ENCODE measurements around the gene GARNL3. TPM values are rescaled to one million over a fixed set of nuclear protein-coding genes. Genes with fewer than 3 reads are reported as not detected.
A peak's percentile ranks its signal among the peaks of the same experiment; 100 is the strongest.

GARNL3 gene
- total RNA-seq, 4 donors from 2014 or later: 28.4 to 59.7 (median 39.1) TPM

- Histone ChIP-seq H3K27me3 (no peaks in the 10 kb centered on the region), H3K4me1 (peaks cover 0 to 25% (median 13%) of the 10 kb centered on the region in 4 donors), H3K27ac (no peak overlapping the region), H3K36me3 (peaks cover 0 to 15% (median 0%) of the 10 kb centered on the region in 3 donors), H3K9me3 (no peaks in the 10 kb centered on the region), H3K4me3 (no peak overlapping the region)
- DNase-seq (ENCODE audit: low spot score in 2 of 2): no peak
- 44 to 52% methylated on average over 2 of the region's 2 CpGs for WGBS, 2 donors
- TF ChIP-seq CTCF (IDR thresholded peaks at IDR 0.05): no peak
Measured at GRCh38 chr9:127393645-127394044, 129.1 kb downstream of the GARNL3 start.

GRCh38 chr9:127395497-127396252 lies 131.1 kb downstream of the GARNL3 start:
- no peak for DNase-seq (ENCODE audit: low spot score in 2 of 2)
- H3K27me3 ChIP-seq: no peaks in the 10 kb centered on the region
- WGBS, 2 donors: 75 to 85% methylated on average over 7 of the region's 7 CpGs
- H3K4me3 ChIP-seq: peak overlapping the region in 2 of 4 donors; percentile 41 to 55
- H3K4me1 ChIP-seq: peaks cover 0 to 25% (median 13%) of the 10 kb centered on the region in 4 donors
- peak overlapping the region in 1 of 4 donors; percentile 53 for H3K27ac ChIP-seq
- H3K9me3 ChIP-seq: no peaks in the 10 kb centered on the region
- peaks cover 0 to 22% (median 0%) of the 10 kb centered on the region in 3 donors for H3K36me3 ChIP-seq
- TF ChIP-seq POLR2A (IDR thresholded peaks at IDR 0.05): no peak
- TF ChIP-seq CTCF (IDR thresholded peaks at IDR 0.05): no peak
- TF ChIP-seq EP300 (IDR thresholded peaks at IDR 0.05): no peak

GRCh38 chr9:127396253-127396807 lies 131.8 kb downstream of the GARNL3 start:
- Histone ChIP-seq H3K36me3 (peaks cover 0 to 24% (median 0%) of the 10 kb centered on the region in 3 donors), H3K4me1 (peaks cover 0 to 25% (median 13%) of the 10 kb centered on the region in 4 donors), H3K4me3 (peak overlapping the region; percentile 40 to 90 (median 48)), H3K27ac (peak overlapping the region in 3 of 4 donors; percentile 53 to 77 (median 66)), H3K27me3 (no peaks in the 10 kb centered on the region), H3K9me3 (no peaks in the 10 kb centered on the region)
- no peak for DNase-seq (ENCODE audit: low spot score in 2 of 2)
- 8 to 11% methylated on average over 8 to 24 of the region's 27 CpGs for WGBS, 2 donors
- TF ChIP-seq EP300 (IDR thresholded peaks at IDR 0.05) (no peak), CTCF (IDR thresholded peaks at IDR 0.05) (no peak), POLR2A (IDR thresholded peaks at IDR 0.05) (no peak)

GRCh38 chr9:127396808-127397645 lies 132.5 kb downstream of the GARNL3 start, which contains the start of gene SLC2A8:
Gene SLC2A8, plus strand, starts transcription at chr9:127397169. Its CDS starts 62 bp downstream, at chr9:127397231.
- WGBS, 2 donors: 0 to 1% methylated on average over 8 to 56 of the region's 87 CpGs
- peak; percentile 96 to 97 for DNase-seq (ENCODE audit: low spot score in 2 of 2)
- peak within 1 kb of the TSS; percentile 61 to 98 (median 85) for H3K4me3 ChIP-seq
- H3K36me3 ChIP-seq: peaks cover 0 to 26% (median 0%) of the 10 kb centered on the region in 3 donors
- no peaks in the 10 kb centered on the region for H3K27me3 ChIP-seq
- TF ChIP-seq CTCF (IDR thresholded peaks at IDR 0.05): peak in 3 of 5 experiments; percentile 8 to 67 (median 21)
- peak; percentile 28 to 75 for TF ChIP-seq POLR2A (IDR thresholded peaks at IDR 0.05)
- TF ChIP-seq EP300 (IDR thresholded peaks at IDR 0.05): peak; percentile 79 to 91
- H3K4me1 ChIP-seq: peaks cover 0 to 25% (median 13%) of the 10 kb centered on the region in 4 donors
- H3K9me3 ChIP-seq: no peaks in the 10 kb centered on the region
- peak within 1 kb of the TSS; percentile 72 to 89 (median 87) for H3K27ac ChIP-seq
